H1 (cell line): ENCODE measurements around the gene CELSR1. TPM values are rescaled to one million over a fixed set of nuclear protein-coding genes. Genes with fewer than 3 reads are reported as not detected.

Experiments
- BACH1 ChIP-seq: IDR thresholded peaks from 2 replicates; pipeline ENCODE4 v1.6.1; 2012; ENCODE audit warnings: low read length, improper control_type of control experiment
- JUN ChIP-seq: IDR thresholded peaks from 2 replicates; pipeline ENCODE4 v1.6.1; 2011; ENCODE audit warnings: low read depth, mild to moderate bottlenecking, improper control_type of control experiment, low read length
- SIN3A ChIP-seq, 2 experiments: IDR thresholded peaks in 1 of 2; conservative IDR thresholded peaks in 1 of 2; 2 replicates each; pipeline ENCODE4 v1.6.1; 2011 to 2012; ENCODE audit warnings: low read length in 2 of 2, improper control_type of control experiment in 1 of 2, low read depth in 1 of 2, mild to moderate bottlenecking in 1 of 2
- polyA plus RNA-seq, 7 experiments: library from polyadenylated mRNA; depleted of rRNA in 3 of 7; stranded (reverse) in 5 of 7; unstranded in 2 of 7; fragments of >200 nt in 5 of 7; fragments of 200-250 nt in 2 of 7; gene quantifications; 1 replicate in 5 of 7; 2 replicates in 1 of 7; 4 replicates in 1 of 7; pipeline versions ENCODE4 v1.2.1 to v1.2.3, GENCODE V29; 2011 to 2013; ENCODE audit warnings: missing spikeins in 2 of 7, mixed read lengths in 2 of 7
- total RNA-seq: library from RNA; stranded (reverse); fragmentation: NEBNext Ultra II Directional; extraction: Animal tissue kit (Norgen Biotek cat#: 25700); gene quantifications from 2 replicates; pipeline ENCODE4 v1.2.1, GENCODE V29; 2021

The CELSR1 gene
- total and polyA plus RNA-seq, 2 of the 8 experiments (the other 6 are each of a cell fraction or from before 2014, with no cell fraction given), result 9.0 to 12.4 TPM

DNA sequence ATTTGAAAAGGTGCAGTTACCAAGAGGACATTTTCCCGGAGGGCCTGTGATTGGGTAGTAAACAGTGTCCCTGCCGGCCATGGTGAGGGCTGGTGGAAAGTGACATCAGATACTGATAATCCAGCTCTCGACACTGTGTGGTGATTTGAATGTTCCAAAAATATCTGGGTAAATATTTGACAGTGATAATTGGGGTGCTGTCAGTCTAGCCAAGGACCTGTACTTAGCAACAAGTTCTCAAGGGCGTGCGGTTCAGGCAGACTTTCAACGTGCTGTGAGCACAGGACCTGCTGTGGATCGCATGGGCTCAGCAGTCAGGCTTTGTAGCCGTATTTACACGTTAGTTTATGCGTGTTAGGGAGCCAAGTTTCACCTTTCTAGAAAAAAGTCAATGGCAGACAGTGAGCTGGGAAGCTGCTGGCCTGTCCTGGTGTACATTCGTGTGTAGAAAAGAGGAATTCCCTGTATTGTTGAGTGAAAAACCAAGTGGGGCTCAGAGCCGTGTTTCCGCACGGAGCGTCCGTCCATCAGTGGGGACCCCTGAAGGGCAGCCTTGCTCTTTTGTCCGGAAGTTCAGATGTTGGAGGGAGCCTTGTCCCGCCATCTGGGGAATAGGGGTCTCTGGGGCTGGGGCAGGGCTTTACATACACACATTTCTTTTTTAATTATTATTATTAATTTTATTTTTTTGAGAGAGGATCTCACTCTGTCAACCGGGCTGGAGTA lies 190.6 kb downstream of the CELSR1 start (continued):
- no peak for TF ChIP-seq SIN3A (conservative IDR thresholded peaks at IDR 0.05 in 1 of 2, IDR thresholded peaks at IDR 0.05 in 1 of 2; ENCODE audit: low read depth in 1 of 2, low read length in 2 of 2)
- no peak for TF ChIP-seq BACH1
- no peak for TF ChIP-seq JUN
